Subcutaneous abdominal adipose tissue (tissue), 5 donors: ENCODE data around the gene PTPN6.
A peak's percentile ranks its signal among the peaks of the same experiment; 100 is the strongest.

ENCODE experiments used
- H3K27ac ChIP-seq: one replicate; pipeline ENCODE4 v1.7.0; 2013; ENCODE audit warnings: low read depth, mild to moderate bottlenecking, inconsistent platforms, low read length, moderate library complexity
- H3K27me3 ChIP-seq, 5 donors: one replicate each; pipeline ENCODE4 v1.7.0; 2013; ENCODE audit warnings: low read length in 5 of 5, inconsistent platforms in 1 of 5; ENCODE audit not compliant: control insufficient read depth in 5 of 5, insufficient read depth in 4 of 5
- H3K36me3 ChIP-seq, 5 donors: one replicate each; pipeline ENCODE4 v1.7.0; 2013; ENCODE audit warnings: low read length in 5 of 5; ENCODE audit not compliant: control insufficient read depth in 5 of 5, insufficient read depth in 5 of 5
- H3K4me1 ChIP-seq, 5 donors: one replicate each; pipeline ENCODE4 v1.7.0; 2013; ENCODE audit warnings: low read length in 5 of 5, mild to moderate bottlenecking in 3 of 5, moderate library complexity in 1 of 5; ENCODE audit not compliant: control insufficient read depth in 5 of 5, insufficient read depth in 5 of 5
- H3K4me3 ChIP-seq, 5 donors: one replicate each; pipeline ENCODE4 v1.7.0; 2013; ENCODE audit warnings: low read length in 5 of 5, low read depth in 1 of 5
- H3K9ac ChIP-seq, 5 donors: one replicate each; pipeline ENCODE4 v1.7.0; 2013; ENCODE audit warnings: low read length in 5 of 5, mild to moderate bottlenecking in 4 of 5, moderate library complexity in 3 of 5
- H3K9me3 ChIP-seq, 5 donors: one replicate each; pipeline ENCODE4 v1.7.0; 2013; ENCODE audit warnings: low read length in 5 of 5; ENCODE audit not compliant: control insufficient read depth in 5 of 5
- donor health status: healthy.
- donor health status: healthy.
- donor health status: healthy.
- donor health status: healthy.
- donor health status: healthy.

PTPN6 gene

GRCh38 chr12:6967651-6968100, 16.5 kb downstream of the PTPN6 start:
- peaks cover 6 to 43% (median 36%) of the 10 kb centered on the region in 5 donors for H3K36me3 ChIP-seq
- H3K4me1 ChIP-seq: peaks cover 7 to 47% (median 29%) of the 10 kb centered on the region in 5 donors
- H3K9me3 ChIP-seq: no peaks in the 10 kb centered on the region
- no peak overlapping the region for H3K4me3 ChIP-seq
- H3K27ac ChIP-seq: no peak overlapping the region
- H3K9ac ChIP-seq: peak overlapping the region in 1 of 5 donors; percentile 44
- no peaks in the 10 kb centered on the region for H3K27me3 ChIP-seq

GRCh38 chr12:6968426-6968825, 17.3 kb downstream of the PTPN6 start:
- H3K36me3 ChIP-seq: peaks cover 6 to 43% (median 36%) of the 10 kb centered on the region in 5 donors
- peaks cover 7 to 47% (median 28%) of the 10 kb centered on the region in 5 donors for H3K4me1 ChIP-seq
- no peaks in the 10 kb centered on the region for H3K9me3 ChIP-seq
- H3K27me3 ChIP-seq: no peaks in the 10 kb centered on the region
- H3K27ac ChIP-seq: peak overlapping the region; percentile 89
- H3K9ac ChIP-seq: peak overlapping the region in 1 of 5 donors; percentile 44
- no peak overlapping the region for H3K4me3 ChIP-seq

- peaks cover 12 to 55% (median 51%) of the 10 kb centered on the region in 5 donors for H3K36me3 ChIP-seq
- peak overlapping the region; percentile 89 to 99 (median 96) for H3K4me3 ChIP-seq
- H3K27me3 ChIP-seq: no peaks in the 10 kb centered on the region
- H3K9ac ChIP-seq: peak overlapping the region; percentile 89 to 99 (median 94)
- H3K4me1 ChIP-seq: peaks cover 6 to 39% (median 24%) of the 10 kb centered on the region in 5 donors
- H3K9me3 ChIP-seq: no peaks in the 10 kb centered on the region
- H3K27ac ChIP-seq: peak overlapping the region; percentile 89
Observed at GRCh38 chr12:6970096-6970527, 19.0 kb downstream of the PTPN6 start.

GRCh38 chr12:6974180-6974579, 23.0 kb downstream of the PTPN6 start:
- H3K27ac ChIP-seq: no peak overlapping the region
- no peak overlapping the region for H3K4me3 ChIP-seq
- no peaks in the 10 kb centered on the region for H3K9me3 ChIP-seq
- peaks cover 17 to 55% (median 52%) of the 10 kb centered on the region in 5 donors for H3K36me3 ChIP-seq
- H3K9ac ChIP-seq: no peak overlapping the region
- no peaks in the 10 kb centered on the region for H3K27me3 ChIP-seq
- peaks cover 4 to 24% (median 18%) of the 10 kb centered on the region in 5 donors for H3K4me1 ChIP-seq

GRCh38 chr12:6975297-6976032, 24.3 kb downstream of the PTPN6 start:
- Histone ChIP-seq H3K4me1 (peaks cover 2 to 12% (median 8%) of the 10 kb centered on the region in 5 donors), H3K36me3 (peaks cover 17 to 65% (median 63%) of the 10 kb centered on the region in 5 donors)

GRCh38 chr12:6977653-6978052, 26.5 kb downstream of the PTPN6 start:
- Histone ChIP-seq H3K27me3 (no peaks in the 10 kb centered on the region), H3K4me3 (no peak overlapping the region), H3K9me3 (no peaks in the 10 kb centered on the region), H3K27ac (no peak overlapping the region), H3K9ac (peak overlapping the region in 1 of 5 donors; percentile 16), H3K4me1 (no peaks in the 10 kb centered on the region), H3K36me3 (peaks cover 19 to 87% (median 85%) of the 10 kb centered on the region in 5 donors)

More at GRCh38 chr12:6975297-6976032, 24.3 kb downstream of the PTPN6 start:
- no peak overlapping the region for H3K9ac ChIP-seq
- no peaks in the 10 kb centered on the region for H3K9me3 ChIP-seq
- no peak overlapping the region for H3K27ac ChIP-seq
- H3K27me3 ChIP-seq: no peaks in the 10 kb centered on the region
- H3K4me3 ChIP-seq: no peak overlapping the region

- Histone ChIP-seq H3K9ac (no peak overlapping the region), H3K36me3 (peaks cover 22 to 92% (median 88%) of the 10 kb centered on the region in 5 donors), H3K4me3 (no peak overlapping the region), H3K4me1 (no peaks in the 10 kb centered on the region), H3K27me3 (no peaks in the 10 kb centered on the region), H3K9me3 (no peaks in the 10 kb centered on the region), H3K27ac (no peak overlapping the region)
Observed at GRCh38 chr12:6978188-6978587, 27.0 kb downstream of the PTPN6 start.

- H3K4me3 ChIP-seq: no peak overlapping the region
- H3K4me1 ChIP-seq: no peaks in the 10 kb centered on the region
- H3K9ac ChIP-seq: no peak overlapping the region
- peaks cover 25 to 95% (median 90%) of the 10 kb centered on the region in 5 donors for H3K36me3 ChIP-seq
- no peak overlapping the region for H3K27ac ChIP-seq
- H3K9me3 ChIP-seq: no peaks in the 10 kb centered on the region
- H3K27me3 ChIP-seq: no peaks in the 10 kb centered on the region
Observed at GRCh38 chr12:6978611-6979011, 27.5 kb downstream of the PTPN6 start.

GRCh38 chr12:6979021-6979420, 27.9 kb downstream of the PTPN6 start:
- Histone ChIP-seq H3K9ac (no peak overlapping the region), H3K9me3 (no peaks in the 10 kb centered on the region), H3K27me3 (no peaks in the 10 kb centered on the region), H3K4me1 (no peaks in the 10 kb centered on the region), H3K36me3 (peaks cover 25 to 94% (median 87%) of the 10 kb centered on the region in 5 donors), H3K4me3 (no peak overlapping the region), H3K27ac (no peak overlapping the region)

GRCh38 chr12:6979453-6979852, 28.3 kb downstream of the PTPN6 start:
- Histone ChIP-seq H3K9me3 (no peaks in the 10 kb centered on the region), H3K27me3 (no peaks in the 10 kb centered on the region), H3K4me3 (no peak overlapping the region), H3K36me3 (peaks cover 25 to 90% (median 83%) of the 10 kb centered on the region in 5 donors), H3K9ac (no peak overlapping the region), H3K27ac (no peak overlapping the region), H3K4me1 (no peaks in the 10 kb centered on the region)
